Common myeloid progenitor, CD34-positive (primary cell): ENCODE results near the gene ERO1A.

Experiments used
- CTCF ChIA-PET: fragments of 350-600 bp; sonication (Branson Sonifier 250); formaldehyde crosslinking; loops from one replicate; lab custom pipeline; 2021; ENCODE audit warnings: antibody characterized with exemption; lab: Charles Lee
- POLR2A ChIA-PET: fragments of 350-600 bp; sonication (Branson Sonifier 250); formaldehyde crosslinking; loops from one replicate; lab custom pipeline; 2021; ENCODE audit warnings: antibody characterized with exemption; lab: Charles Lee
- DNase-seq, 3 donors: peaks; one replicate each; pipeline versions ENCODE4 v3.0.0 to v3.0.0-alpha.2; 2013
- H3K27ac ChIP-seq, 2 experiments: 1 replicate in 1 of 2; 2 replicates in 1 of 2; pipeline ENCODE4 v1.7.0; 2013; ENCODE audit warnings: inconsistent platforms in 2 of 2, low read length in 2 of 2, mild to moderate bottlenecking in 2 of 2, low read depth in 1 of 2, moderate library complexity in 1 of 2; ENCODE audit not compliant: severe bottlenecking in 2 of 2, insufficient read depth in 1 of 2, poor library complexity in 1 of 2
- H3K27me3 ChIP-seq, 5 experiments: replicated peaks in 2 of 5; 1 replicate in 3 of 5; 2 replicates in 2 of 5; pipeline versions ENCODE4 v1.6.1 to v1.7.0; 2013; ENCODE audit warnings: low read length in 4 of 5, mild to moderate bottlenecking in 2 of 5, moderate library complexity in 2 of 5, inconsistent platforms in 1 of 5; ENCODE audit not compliant: insufficient read depth in 5 of 5, control insufficient read depth in 4 of 5
- H3K36me3 ChIP-seq, 4 experiments: 1 replicate in 2 of 4; 2 replicates in 2 of 4; pipeline versions ENCODE4 v1.6.1 to v1.7.0; 2013; ENCODE audit warnings: low read length in 3 of 4, control low read depth in 1 of 4, mild to moderate bottlenecking in 1 of 4; ENCODE audit not compliant: control insufficient read depth in 4 of 4, insufficient read depth in 4 of 4
- H3K4me1 ChIP-seq, 4 experiments: 1 replicate in 3 of 4; 2 replicates in 1 of 4; pipeline versions ENCODE4 v1.6.1 to v1.7.1; 2013; ENCODE audit warnings: low read length in 3 of 4, mild to moderate bottlenecking in 3 of 4, control low read depth in 1 of 4, inconsistent platforms in 1 of 4, moderate library complexity in 1 of 4; ENCODE audit not compliant: control insufficient read depth in 4 of 4, insufficient read depth in 4 of 4; ENCODE audit errors: control extremely low read depth in 1 of 4
- H3K4me3 ChIP-seq, 7 experiments: 1 replicate in 4 of 7; 2 replicates in 3 of 7; pipeline versions ENCODE4 v1.5.1 to v1.7.0; 2013; ENCODE audit warnings: mild to moderate bottlenecking in 7 of 7, low read length in 6 of 7, moderate library complexity in 6 of 7, inconsistent platforms in 2 of 7, low read depth in 2 of 7, control low read depth in 1 of 7; ENCODE audit not compliant: insufficient read depth in 4 of 7, control insufficient read depth in 1 of 7; ENCODE audit errors: extremely low read depth in 1 of 7
- H3K9me3 ChIP-seq, 5 experiments: 1 replicate in 4 of 5; 2 replicates in 1 of 5; pipeline versions ENCODE4 v1.6.1 to v1.7.1; 2013; ENCODE audit warnings: low read length in 4 of 5, mild to moderate bottlenecking in 2 of 5, inconsistent platforms in 1 of 5, low read depth in 1 of 5, moderate library complexity in 1 of 5; ENCODE audit not compliant: control insufficient read depth in 4 of 5, insufficient read depth in 2 of 5; ENCODE audit errors: control extremely low read depth in 1 of 5
- WGBS: methylation state at CpG from one replicate; pipeline ENCODE4 v1.1.5; 2013; ENCODE audit not compliant: insufficient coverage; 5-methylcytosine and 5-hydroxymethylcytosine counted together

The ERO1A gene

GRCh38 chr14:52661314-52661713 is 34.0 kb downstream of the ERO1A start:
- POLR2A ChIA-PET: no interaction called here
- WGBS: no CpG with 5 or more reads among the region's 2 CpGs
- Histone ChIP-seq H3K36me3 (peaks cover 10 to 28% (median 22%) of the 10 kb centered on the region in 4 experiments), H3K27ac (no peak overlapping the region), H3K9me3 (no peaks in the 10 kb centered on the region), H3K4me3 (no peak overlapping the region), H3K4me1 (no peaks in the 10 kb centered on the region), H3K27me3 (no peaks in the 10 kb centered on the region)
- DNase-seq: no peak
- CTCF ChIA-PET: interaction anchor here (1.3 kb wide), 1 partner anchor 13 kb away, joined by 3 read pairs; no protein-coding TSS in a partner anchor

GRCh38 chr14:52660832-52661231 is 34.5 kb downstream of the ERO1A start:
- Histone ChIP-seq H3K4me3 (no peak overlapping the region), H3K36me3 (peaks cover 9 to 23% (median 20%) of the 10 kb centered on the region in 4 experiments), H3K27ac (no peak overlapping the region), H3K9me3 (no peaks in the 10 kb centered on the region), H3K27me3 (no peaks in the 10 kb centered on the region), H3K4me1 (no peaks in the 10 kb centered on the region)
- CTCF ChIA-PET: interaction anchor here (1.3 kb wide), 1 partner anchor 13 kb away, joined by 3 read pairs; no protein-coding TSS in a partner anchor
- POLR2A ChIA-PET: no interaction called here
- WGBS: no CpG with 5 or more reads among the region's 1 CpG
- no peak for DNase-seq

GRCh38 chr14:52660325-52660724 is 35.0 kb downstream of the ERO1A start:
- ChIA-PET POLR2A (no interaction called here), CTCF (no interaction called here)
- Histone ChIP-seq H3K36me3 (peaks cover 6 to 21% (median 16%) of the 10 kb centered on the region in 4 experiments), H3K27ac (no peak overlapping the region), H3K4me1 (no peaks in the 10 kb centered on the region), H3K27me3 (no peaks in the 10 kb centered on the region), H3K9me3 (no peaks in the 10 kb centered on the region), H3K4me3 (no peak overlapping the region)
- DNase-seq: no peak

DNA sequence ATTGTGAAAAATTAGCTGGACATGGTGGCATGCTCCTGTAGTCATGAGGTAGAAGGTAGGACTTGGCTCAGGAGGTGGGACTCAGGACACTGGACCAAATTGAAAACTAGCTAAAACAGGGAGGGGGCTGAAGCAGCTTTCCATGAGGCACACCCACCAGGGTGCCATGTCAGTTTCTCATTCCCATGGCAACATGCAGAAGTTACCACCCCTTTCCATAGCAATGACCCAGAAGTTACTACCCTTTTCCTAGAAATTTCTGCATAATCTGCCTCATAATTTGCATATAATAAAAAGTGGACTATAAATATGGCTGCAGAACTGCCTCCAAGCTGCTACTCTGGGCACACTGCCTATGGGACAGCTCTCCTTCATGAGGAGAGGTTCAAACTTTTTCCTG is 38.5 kb downstream of the ERO1A start:
- CTCF ChIA-PET: interaction anchor here (0.7 kb wide), 1 partner anchor 12 kb away, joined by 3 read pairs; no protein-coding TSS in a partner anchor
- Histone ChIP-seq H3K4me1 (no peaks in the 10 kb centered on the region), H3K27ac (no peak overlapping the region), H3K9me3 (no peaks in the 10 kb centered on the region), H3K27me3 (no peaks in the 10 kb centered on the region), H3K36me3 (peaks cover 2 to 28% (median 21%) of the 10 kb centered on the region in 4 experiments), H3K4me3 (no peak overlapping the region)
- POLR2A ChIA-PET: no interaction called here
- no peak for DNase-seq

DNA sequence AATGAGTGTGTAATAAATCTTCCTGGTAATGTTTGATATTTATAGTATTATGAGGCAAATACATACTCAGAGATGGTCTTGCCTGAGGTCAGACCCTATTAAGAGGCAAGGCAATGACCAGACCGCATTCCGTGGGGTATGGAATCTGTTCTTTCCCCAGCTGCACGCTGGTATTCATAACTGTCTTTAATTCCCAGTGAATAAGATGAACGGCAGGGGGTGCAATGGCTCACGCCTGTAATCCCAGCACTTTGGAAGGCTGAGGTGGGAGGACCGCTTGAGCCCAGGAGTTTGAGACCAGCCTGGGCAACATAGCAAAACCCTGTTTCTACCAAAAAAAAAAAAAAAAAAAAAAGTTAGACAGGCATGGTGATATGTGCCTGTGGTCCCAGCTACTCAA is 44.6 kb downstream of the ERO1A start:
- ChIA-PET CTCF (interaction anchor here (1.2 kb wide), 1 partner anchor 350 kb away, joined by 3 read pairs; no protein-coding TSS in a partner anchor), POLR2A (no interaction called here)
- DNase-seq: no peak
- Histone ChIP-seq H3K27me3 (no peaks in the 10 kb centered on the region), H3K9me3 (no peaks in the 10 kb centered on the region), H3K36me3 (peaks cover 3 to 53% (median 24%) of the 10 kb centered on the region in 4 experiments), H3K4me1 (no peaks in the 10 kb centered on the region), H3K4me3 (no peak overlapping the region), H3K27ac (no peak overlapping the region)
- 100% methylated on average over 4 of the region's 6 CpGs for WGBS

- no peak for DNase-seq
- no CpG with 5 or more reads among the region's 1 CpG for WGBS
- POLR2A ChIA-PET: no interaction called here
- H3K4me3 ChIP-seq: no peak overlapping the region
- peaks cover 7 to 51% (median 25%) of the 10 kb centered on the region in 4 experiments for H3K36me3 ChIP-seq
- H3K27me3 ChIP-seq: no peaks in the 10 kb centered on the region
- H3K27ac ChIP-seq: no peak overlapping the region
- H3K4me1 ChIP-seq: no peaks in the 10 kb centered on the region
- CTCF ChIA-PET: no interaction called here
- H3K9me3 ChIP-seq: no peaks in the 10 kb centered on the region
These were observed 45.8 kb downstream of the ERO1A start for GRCh38 chr14:52649511-52649910.

DNA sequence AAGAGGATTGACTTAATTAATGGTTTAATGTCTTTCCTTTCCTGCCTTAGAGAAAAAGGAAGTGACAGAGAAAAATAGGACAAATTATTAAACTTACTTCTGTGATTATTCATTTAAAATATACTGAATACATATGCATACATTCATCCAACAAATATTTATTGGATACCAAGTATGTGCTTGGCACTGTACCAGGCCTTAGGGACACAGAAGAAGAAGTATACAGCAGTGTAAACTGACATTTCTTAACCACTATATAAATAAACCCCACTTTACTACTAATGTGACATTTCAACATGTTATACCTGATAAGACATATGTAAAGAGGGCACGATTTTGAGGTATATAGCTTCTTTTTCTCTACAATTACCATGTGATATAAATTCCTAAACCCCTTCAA is 53.6 kb downstream of the ERO1A start:
- Histone ChIP-seq H3K9me3 (peaks cover 0 to 4% (median 0%) of the 10 kb centered on the region in 5 experiments), H3K27me3 (no peaks in the 10 kb centered on the region), H3K36me3 (peaks cover 0 to 39% (median 20%) of the 10 kb centered on the region in 4 experiments), H3K4me3 (no peak overlapping the region), H3K4me1 (no peaks in the 10 kb centered on the region), H3K27ac (no peak overlapping the region)
- no CpG with 5 or more reads among the region's 1 CpG for WGBS
- ChIA-PET CTCF (no interaction called here), POLR2A (no interaction called here)
- no peak for DNase-seq
